GM23338 (cell line): ENCODE results near the gene LFNG. TPM values are rescaled to one million over a fixed set of nuclear protein-coding genes. Genes with fewer than 3 reads are reported as not detected.
A peak's percentile ranks its signal among the peaks of the same experiment; 100 is the strongest.

Source experiments
- ATAC-seq: fragments of 200-7000 bp; cut with Tn5 transposase; 3 replicates; pipeline ENCODE4 v1.9.1; 2020
- DNase-seq: peaks from one replicate; pipeline ENCODE4 v3.0.0-alpha.2; 2015; ENCODE audit warnings: low spot score
- H2AFZ ChIP-seq: fragments of 200-600 bp; sonication (generic); 2 replicates; pipeline ENCODE4 v1.8.0; 2016; ENCODE audit warnings: antibody characterized with exemption, mild to moderate bottlenecking, moderate library complexity
- H3F3A ChIP-seq: fragments of 200-600 bp; sonication (generic); replicated peaks from 2 replicates; pipeline ENCODE4 v1.8.0; 2017; ENCODE audit warnings: antibody characterized with exemption, mixed run types, low read depth
- H3K27ac ChIP-seq: fragments of 200-600 bp; sonication (generic); 2 replicates; pipeline ENCODE4 v1.6.1; 2016; ENCODE audit warnings: low read depth
- H3K27me3 ChIP-seq: fragments of 200-600 bp; sonication (generic); 2 replicates; pipeline ENCODE4 v1.8.0; 2016; ENCODE audit warnings: mild to moderate bottlenecking, mixed run types, moderate library complexity; ENCODE audit not compliant: insufficient read depth
- H3K36me3 ChIP-seq: fragments of 200-600 bp; sonication (generic); 2 replicates; pipeline ENCODE4 v1.8.0; 2016; ENCODE audit warnings: mild to moderate bottlenecking; ENCODE audit not compliant: insufficient read depth
- H3K4me1 ChIP-seq: fragments of 200-600 bp; sonication (generic); 2 replicates; pipeline ENCODE4 v1.8.0; 2016; ENCODE audit warnings: mild to moderate bottlenecking, moderate library complexity; ENCODE audit not compliant: insufficient read depth
- H3K4me2 ChIP-seq: fragments of 200-600 bp; sonication (generic); 2 replicates; pipeline ENCODE4 v1.7.1; 2017; ENCODE audit warnings: mixed run types
- H3K4me3 ChIP-seq: fragments of 200-600 bp; sonication (generic); 2 replicates; pipeline ENCODE4 v1.6.1; 2016; ENCODE audit warnings: mixed run types
- H3K79me2 ChIP-seq: fragments of 200-600 bp; sonication (generic); replicated peaks from 2 replicates; pipeline ENCODE4 v1.8.0; 2017; ENCODE audit warnings: mild to moderate bottlenecking; ENCODE audit not compliant: insufficient read depth
- H3K9me2 ChIP-seq: fragments of 200-600 bp; sonication (generic); 2 replicates; pipeline ENCODE4 v1.8.0; 2017; ENCODE audit not compliant: insufficient read depth
- H4K20me1 ChIP-seq: fragments of 200-600 bp; sonication (generic); replicated peaks from 2 replicates; pipeline ENCODE4 v1.8.0; 2017; ENCODE audit warnings: mild to moderate bottlenecking; ENCODE audit not compliant: insufficient read depth
- H3K27ac Mint-ChIP-seq: 2 replicates; pipeline ENCODE4 v1.8.0; 2020; ENCODE audit warnings: inconsistent platforms, mild to moderate bottlenecking, moderate library complexity, mixed read lengths
- H3K27me3 Mint-ChIP-seq: 3 replicates; pipeline ENCODE4 v1.8.0; 2022; ENCODE audit warnings: low read depth, mild to moderate bottlenecking, moderate library complexity, mixed read lengths, inconsistent platforms; ENCODE audit not compliant: insufficient read depth, poor library complexity
- H3K36me3 Mint-ChIP-seq: 3 replicates; pipeline ENCODE4 v1.8.0; 2021; ENCODE audit warnings: low read depth, mild to moderate bottlenecking, inconsistent platforms, moderate library complexity, mixed read lengths
- H3K4me1 Mint-ChIP-seq: 3 replicates; pipeline ENCODE4 v1.8.0; 2020; ENCODE audit warnings: mild to moderate bottlenecking, inconsistent platforms, mixed read lengths
- H3K4me3 Mint-ChIP-seq: 3 replicates; pipeline ENCODE4 v1.8.0; 2021; ENCODE audit warnings: moderate library complexity, mild to moderate bottlenecking, inconsistent platforms, mixed read lengths
- H3K9me3 Mint-ChIP-seq: 3 replicates; pipeline ENCODE4 v1.8.0; 2020; ENCODE audit warnings: moderate library complexity, mild to moderate bottlenecking, inconsistent platforms, mixed read lengths
- CREB1 ChIP-seq: fragments of 250-450 bp; sonication (Bioruptor Pico); IDR thresholded peaks from 2 replicates; pipeline ENCODE4 v1.5.0; 2020; ENCODE audit warnings: low read depth, mild to moderate bottlenecking, moderate library complexity
- CTCF ChIP-seq, 2 experiments: fragments of 200-600 bp in 1 of 2; sonication (generic) in 1 of 2; conservative IDR thresholded peaks; 2 replicates each; pipeline versions ENCODE4 v1.5.1 to v1.6.1; 2016 to 2017; ENCODE audit warnings: antibody characterized with exemption in 2 of 2, low read depth in 2 of 2, mild to moderate bottlenecking in 2 of 2, moderate library complexity in 1 of 2
- ETS1 ChIP-seq: IDR thresholded peaks from 2 replicates; pipeline ENCODE4 v1.6.1; 2016; ENCODE audit warnings: antibody characterized with exemption
- EZH2 ChIP-seq: fragments of 200-600 bp; sonication (generic); IDR thresholded peaks from one replicate; pipeline ENCODE4 v1.8.0; 2017; ENCODE audit warnings: antibody characterized with exemption, mild to moderate bottlenecking, low read depth; ENCODE audit not compliant: unreplicated experiment
- JUNB ChIP-seq: IDR thresholded peaks from one replicate; pipeline ENCODE4 v1.6.1; 2016; ENCODE audit warnings: antibody characterized with exemption; ENCODE audit not compliant: unreplicated experiment
- NANOG ChIP-seq: IDR thresholded peaks from 2 replicates; pipeline ENCODE4 v1.6.1; 2016; ENCODE audit warnings: antibody characterized with exemption, borderline replicate concordance
- POLR2AphosphoS5 ChIP-seq: IDR thresholded peaks from 2 replicates; pipeline ENCODE4 v1.6.1; 2016; ENCODE audit warnings: antibody characterized with exemption, low read depth
- REST ChIP-seq: IDR thresholded peaks from one replicate; pipeline ENCODE4 v1.6.1; 2018; ENCODE audit warnings: antibody characterized with exemption; ENCODE audit not compliant: unreplicated experiment
- ZNF114 ChIP-seq: fragments of 250-450 bp; sonication (Bioruptor Pico); IDR thresholded peaks from 2 replicates; pipeline ENCODE4 v1.5.0; 2020; ENCODE audit warnings: mild to moderate bottlenecking, moderate library complexity
- polyA plus RNA-seq: library from polyadenylated mRNA; unstranded; fragments of >200 nt; fragmentation: Nextera tagmentation; extraction: Ambion mirVana; gene quantifications from 2 replicates; pipeline ENCODE4 v1.2.1, GENCODE V29; 2016
- total RNA-seq: library from RNA; depleted of rRNA; stranded (reverse); fragments of >200 nt; shearing (Covaris generic); gene quantifications from 2 replicates; pipeline ENCODE4 v1.2.3, GENCODE V29; 2014

Gene LFNG
- total and polyA plus RNA-seq, 2 experiments from 2014 or later: 1.7 to 35.4 TPM

GRCh38 chr7:2495418-2496299, 23.9 kb upstream of the LFNG start:
- H3K4me1 ChIP-seq: peaks cover 13% of the 10 kb centered on the region; the same call in 1 of the 2 replicates
- ATAC-seq (peak; percentile 23), DNase-seq (peak; percentile 80)
- no peaks in the 10 kb centered on the region for H3K79me2 ChIP-seq
- no peak overlapping the region for H3K4me3 ChIP-seq
- no peaks in the 10 kb centered on the region for H3F3A ChIP-seq
- H2AFZ ChIP-seq: peak overlapping the region; percentile 81
- Mint-ChIP-seq H3K4me1 (peaks cover 39% of the 10 kb centered on the region), H3K27ac (no peak overlapping the region), H3K9me3 (peaks cover 3% of the 10 kb centered on the region; the same call in 2 of the 3 replicates), H3K27me3 (peaks cover 16% of the 10 kb centered on the region), H3K4me3 (no peak overlapping the region), H3K36me3 (no peaks in the 10 kb centered on the region; the same call in 1 of the 3 replicates)
- TF ChIP-seq EZH2 (no peak), ETS1 (no peak), JUNB (no peak), NANOG (no peak), POLR2AphosphoS5 (no peak), ZNF114 (CRISPR knock-in tag) (no peak), CTCF (conservative IDR thresholded peaks at IDR 0.05; ENCODE audit: low read depth in 2 of 2) (no peak), REST (no peak), CREB1 (CRISPR knock-in tag) (no peak)
- H4K20me1 ChIP-seq: no peaks in the 10 kb centered on the region
- H3K9me2 ChIP-seq: no peaks in the 10 kb centered on the region
- H3K27ac ChIP-seq: no peak overlapping the region
- peak overlapping the region; percentile 43; the same call in 1 of the 2 replicates for H3K4me2 ChIP-seq
- no peaks in the 10 kb centered on the region for H3K36me3 ChIP-seq
- H3K27me3 ChIP-seq: no peaks in the 10 kb centered on the region
